Measurements from ENCODE around the gene NCR3LG1.

The NCR3LG1 gene

DNA sequence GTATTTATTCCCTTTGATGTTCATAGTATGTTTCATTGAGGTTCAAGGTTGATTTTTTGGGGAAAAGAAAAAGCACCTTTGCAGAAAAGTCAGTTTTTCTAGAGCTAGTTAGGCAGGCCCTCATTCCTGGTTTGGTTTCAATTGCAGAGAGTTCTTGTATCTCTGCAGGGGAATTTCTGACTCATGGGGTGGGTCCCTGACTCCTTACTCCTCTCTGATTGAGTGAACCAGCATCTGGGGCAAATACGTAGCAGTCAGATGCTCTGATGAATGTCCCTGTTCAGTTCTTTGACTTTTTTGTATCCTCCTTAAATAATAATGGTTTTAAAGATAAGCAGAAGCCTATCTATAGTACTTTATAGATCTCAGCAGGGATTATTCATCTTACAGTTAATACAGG lies 7.7 kb upstream of the NCR3LG1 start:
- H3K27ac ChIP-seq, result no peak overlapping the region
- TF ChIP-seq, protein P1, sequence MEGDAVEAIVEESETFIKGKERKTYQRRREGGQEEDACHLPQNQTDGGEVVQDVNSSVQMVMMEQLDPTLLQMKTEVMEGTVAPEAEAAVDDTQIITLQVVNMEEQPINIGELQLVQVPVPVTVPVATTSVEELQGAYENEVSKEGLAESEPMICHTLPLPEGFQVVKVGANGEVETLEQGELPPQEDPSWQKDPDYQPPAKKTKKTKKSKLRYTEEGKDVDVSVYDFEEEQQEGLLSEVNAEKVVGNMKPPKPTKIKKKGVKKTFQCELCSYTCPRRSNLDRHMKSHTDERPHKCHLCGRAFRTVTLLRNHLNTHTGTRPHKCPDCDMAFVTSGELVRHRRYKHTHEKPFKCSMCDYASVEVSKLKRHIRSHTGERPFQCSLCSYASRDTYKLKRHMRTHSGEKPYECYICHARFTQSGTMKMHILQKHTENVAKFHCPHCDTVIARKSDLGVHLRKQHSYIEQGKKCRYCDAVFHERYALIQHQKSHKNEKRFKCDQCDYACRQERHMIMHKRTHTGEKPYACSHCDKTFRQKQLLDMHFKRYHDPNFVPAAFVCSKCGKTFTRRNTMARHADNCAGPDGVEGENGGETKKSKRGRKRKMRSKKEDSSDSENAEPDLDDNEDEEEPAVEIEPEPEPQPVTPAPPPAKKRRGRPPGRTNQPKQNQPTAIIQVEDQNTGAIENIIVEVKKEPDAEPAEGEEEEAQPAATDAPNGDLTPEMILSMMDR (IDR thresholded peaks at IDR 0.05), result no peak
- no peaks in the 10 kb centered on the region for H3K4me1 ChIP-seq
- no peaks in the 10 kb centered on the region for H3K36me3 ChIP-seq (ENCODE audit: control insufficient read depth, insufficient read depth, low read length)
- H2AFZ ChIP-seq, result no peak overlapping the region
- H3K27me3 ChIP-seq (ENCODE audit: control insufficient read depth, insufficient read depth, low read length), result no peaks in the 10 kb centered on the region
- H3K79me2 ChIP-seq, result no peaks in the 10 kb centered on the region
- H3K9ac ChIP-seq, result no peak overlapping the region
- no peaks in the 10 kb centered on the region for H3K9me3 ChIP-seq (ENCODE audit: control insufficient read depth, low read length)
- H3K4me2 ChIP-seq (ENCODE audit: low read length), result no peak overlapping the region
- no peak overlapping the region for H3K4me3 ChIP-seq (ENCODE audit: low read depth, low read length)

DNA sequence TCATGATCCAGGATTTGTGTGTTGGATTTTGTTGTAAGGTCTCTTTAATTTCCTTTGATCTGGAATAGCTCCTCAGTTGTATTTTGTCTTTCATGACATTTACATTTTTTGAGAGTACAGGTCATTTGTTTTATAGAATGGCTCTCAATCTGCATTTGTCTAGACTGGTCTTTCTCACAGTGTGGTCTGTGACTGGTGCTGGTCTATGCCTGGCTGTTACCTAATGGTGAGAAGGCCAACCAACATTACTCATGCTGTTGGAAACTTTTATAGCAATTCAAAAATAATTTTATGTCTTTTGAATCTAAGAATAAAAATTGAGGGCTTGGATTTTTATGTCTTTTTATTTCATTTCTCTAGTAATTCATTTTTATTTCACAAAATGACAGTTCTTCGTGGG lies 3.9 kb upstream of the NCR3LG1 start:
- Histone ChIP-seq H3K4me3 (ENCODE audit: low read depth, low read length) (no peak overlapping the region), H3K79me2 (no peaks in the 10 kb centered on the region), H3K4me1 (no peaks in the 10 kb centered on the region), H3K9ac (no peak overlapping the region), H2AFZ (no peak overlapping the region), H3K36me3 (ENCODE audit: control insufficient read depth, insufficient read depth, low read length) (no peaks in the 10 kb centered on the region), H3K27ac (no peak overlapping the region), H3K4me2 (ENCODE audit: low read length) (no peak overlapping the region), H3K27me3 (ENCODE audit: control insufficient read depth, insufficient read depth, low read length) (no peaks in the 10 kb centered on the region), H3K9me3 (ENCODE audit: control insufficient read depth, low read length) (no peaks in the 10 kb centered on the region)
- TF ChIP-seq, protein P1 (IDR thresholded peaks at IDR 0.05), result no peak

DNA sequence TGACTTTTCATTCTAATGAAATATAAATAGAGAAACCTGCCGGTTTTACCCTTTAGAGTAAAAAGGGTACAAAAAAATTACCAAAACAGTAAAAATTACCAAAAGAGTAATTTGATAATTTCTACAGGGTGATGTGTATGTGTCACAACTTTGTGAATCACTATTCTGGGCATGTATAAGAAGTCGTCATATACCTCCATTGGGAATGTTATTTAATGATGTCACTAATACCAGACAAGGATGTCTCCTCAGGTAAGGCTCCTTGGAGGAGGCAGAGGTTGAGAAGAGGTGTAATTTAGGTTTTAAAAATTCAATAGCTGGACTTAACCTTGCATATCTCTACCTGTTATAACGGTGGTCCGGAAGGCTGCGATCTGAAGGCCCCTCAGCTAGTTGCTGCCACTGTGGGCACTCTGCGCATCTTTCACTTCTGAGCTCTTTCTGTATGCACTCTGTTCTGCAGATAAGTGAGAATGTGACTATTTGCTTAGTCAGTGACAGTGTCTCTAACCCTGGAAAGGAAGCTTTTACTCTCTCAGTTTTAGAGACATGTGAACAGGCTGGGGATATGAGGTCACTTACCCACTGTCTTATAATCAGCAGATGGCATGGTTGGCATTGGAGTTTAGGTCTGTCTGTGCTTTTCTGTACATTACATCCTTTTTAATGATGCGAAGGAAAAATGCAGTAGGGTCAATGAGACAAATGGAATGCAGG lies 987 bp upstream of the NCR3LG1 start:
- Histone ChIP-seq H3K4me3 (ENCODE audit: low read depth, low read length) (no peak overlapping the region), H3K79me2 (no peaks in the 10 kb centered on the region)
- TF ChIP-seq, protein P1 (IDR thresholded peaks at IDR 0.05), result no peak

DNA sequence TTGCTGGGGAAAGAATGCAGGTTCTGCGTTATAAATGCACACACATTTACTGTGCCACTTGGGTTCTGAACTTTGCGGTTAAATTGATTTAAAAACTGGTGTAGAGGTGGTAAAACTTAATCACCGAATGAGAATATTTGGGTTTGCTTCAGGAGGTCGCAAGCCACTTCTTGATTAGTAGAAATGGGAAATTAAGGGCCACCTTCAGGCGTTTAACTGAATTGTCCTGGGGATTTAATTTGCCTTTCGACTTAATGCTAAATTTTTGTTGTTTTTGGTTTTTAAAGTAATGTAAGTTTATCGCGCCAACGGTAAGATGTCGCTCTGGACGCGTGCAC lies 459 bp upstream of the NCR3LG1 start:
- Histone ChIP-seq H3K27ac (no peak overlapping the region), H3K27me3 (ENCODE audit: control insufficient read depth, insufficient read depth, low read length) (no peaks in the 10 kb centered on the region), H3K36me3 (ENCODE audit: control insufficient read depth, insufficient read depth, low read length) (no peaks in the 10 kb centered on the region), H3K4me2 (ENCODE audit: low read length) (peak overlapping the region; percentile 92), H3K4me3 (ENCODE audit: low read depth, low read length) (peak overlapping the region; percentile 53), H3K4me1 (no peaks in the 10 kb centered on the region), H3K9me3 (ENCODE audit: control insufficient read depth, low read length) (no peaks in the 10 kb centered on the region), H3K79me2 (no peaks in the 10 kb centered on the region), H3K9ac (no peak overlapping the region), H2AFZ (no peak overlapping the region)
- TF ChIP-seq, protein P1 (IDR thresholded peaks at IDR 0.05), result no peak

More for the DNA sequence above, 987 bp upstream of the NCR3LG1 start:
- no peaks in the 10 kb centered on the region for H3K4me1 ChIP-seq
- no peak overlapping the region for H3K27ac ChIP-seq
- H3K9ac ChIP-seq, result no peak overlapping the region
- H3K9me3 ChIP-seq (ENCODE audit: control insufficient read depth, low read length), result no peaks in the 10 kb centered on the region
- H2AFZ ChIP-seq, result no peak overlapping the region
- no peaks in the 10 kb centered on the region for H3K36me3 ChIP-seq (ENCODE audit: control insufficient read depth, insufficient read depth, low read length)
- no peaks in the 10 kb centered on the region for H3K27me3 ChIP-seq (ENCODE audit: control insufficient read depth, insufficient read depth, low read length)
- no peak overlapping the region for H3K4me2 ChIP-seq (ENCODE audit: low read length)

Data from parathyroid adenoma (tissue), 2 donors.